ENCODE measurements around the gene SCML2.
A peak's percentile ranks its signal among the peaks of the same experiment; 100 is the strongest.
"Not testable (repeated sequence)": the region's sequence is repeated elsewhere in the genome, so short reads cannot be mapped to it uniquely, and the experiment has no call there.

SCML2 gene

DNA sequence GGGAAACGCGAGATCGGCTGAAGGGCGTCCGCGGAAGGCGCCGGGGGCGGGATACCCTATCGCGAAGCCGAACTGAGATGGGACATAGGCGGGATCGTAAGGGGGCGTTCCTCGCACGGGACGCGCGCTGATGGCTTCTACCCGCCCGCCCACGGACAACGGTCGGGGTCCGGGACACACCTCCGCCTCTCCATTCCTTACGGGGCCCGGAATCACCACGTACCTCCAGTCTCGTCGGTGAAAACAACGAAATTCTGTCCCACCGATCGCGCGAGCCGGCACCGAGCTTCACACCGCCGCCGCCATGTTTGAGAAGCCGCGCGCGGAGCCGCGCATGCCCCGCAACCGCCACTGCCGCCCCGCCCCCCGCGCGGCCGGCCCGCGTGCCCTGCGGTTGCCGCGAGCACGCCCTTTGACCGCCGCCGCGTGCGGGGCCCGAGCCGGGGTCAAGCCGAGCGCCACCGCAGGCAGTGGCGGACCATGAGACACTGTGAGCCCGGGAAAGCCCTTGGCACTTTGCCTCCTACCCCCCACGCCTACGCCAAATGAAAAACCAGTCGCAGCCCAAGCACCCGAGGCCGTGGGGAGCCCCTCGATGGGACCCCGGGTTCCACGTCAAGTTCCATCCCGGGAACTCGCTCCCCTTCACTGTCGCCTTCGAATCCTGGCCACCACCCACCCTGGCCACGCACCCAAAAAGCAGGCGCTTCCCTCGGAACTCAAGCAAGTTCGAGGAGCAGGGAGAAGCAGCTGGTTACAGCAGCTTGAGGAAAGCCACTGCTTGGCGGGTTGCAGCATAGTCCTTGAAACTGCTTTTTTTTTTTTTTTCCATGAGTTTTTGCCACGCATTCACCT, at the start of gene SCML2:
Gene SCML2 (minus strand): TSS at position 320 of the 855 bp plus-strand sequence. CDS start 20,617 bp downstream, outside the sequence.
- ATAC-seq (replicated peaks): peak; percentile 71 to 73
- peaks cover 3 to 13% of the 10 kb centered on the region in 2 donors for H3K4me1 Mint-ChIP-seq
- H3K36me3 Mint-ChIP-seq: no peaks in the 10 kb centered on the region
- peak within 1 kb of the TSS; percentile 78 to 81 for H3K4me3 Mint-ChIP-seq
- H3K27ac Mint-ChIP-seq: peak within 1 kb of the TSS; percentile 85
- peak; percentile 4 for DNase-seq
- H3K9me3 Mint-ChIP-seq: no peaks in the 10 kb centered on the region
- peaks cover 9 to 15% of the 10 kb centered on the region in 2 donors for H3K27me3 Mint-ChIP-seq

DNA sequence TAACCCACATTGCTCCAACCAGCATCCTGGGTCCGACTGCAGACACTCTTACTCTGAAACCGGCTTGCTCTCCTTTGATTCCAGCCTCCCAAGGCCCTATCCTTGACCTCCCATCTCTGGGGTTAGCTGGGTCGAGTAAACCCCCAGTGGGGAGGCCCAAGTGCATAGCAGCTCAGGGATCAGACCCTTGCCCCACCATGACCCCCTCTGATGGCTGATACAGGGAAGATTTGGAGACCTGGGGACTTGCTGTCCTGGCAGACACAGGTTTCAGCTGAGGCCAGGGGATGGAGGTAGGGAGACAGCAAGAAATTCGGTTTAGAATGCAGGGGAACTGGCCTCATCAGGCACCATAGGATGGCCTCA, 47.3 kb upstream of the SCML2 start:
- peaks cover 0 to 5% of the 10 kb centered on the region in 2 donors for H3K27me3 Mint-ChIP-seq
- H3K4me3 Mint-ChIP-seq: no peak overlapping the region
- ATAC-seq (replicated peaks): no peak
- DNase-seq: no peak
- no peaks in the 10 kb centered on the region for H3K36me3 Mint-ChIP-seq
- H3K9me3 Mint-ChIP-seq: no peaks in the 10 kb centered on the region
- no peak overlapping the region for H3K27ac Mint-ChIP-seq
- H3K4me1 Mint-ChIP-seq: no peaks in the 10 kb centered on the region

DNA sequence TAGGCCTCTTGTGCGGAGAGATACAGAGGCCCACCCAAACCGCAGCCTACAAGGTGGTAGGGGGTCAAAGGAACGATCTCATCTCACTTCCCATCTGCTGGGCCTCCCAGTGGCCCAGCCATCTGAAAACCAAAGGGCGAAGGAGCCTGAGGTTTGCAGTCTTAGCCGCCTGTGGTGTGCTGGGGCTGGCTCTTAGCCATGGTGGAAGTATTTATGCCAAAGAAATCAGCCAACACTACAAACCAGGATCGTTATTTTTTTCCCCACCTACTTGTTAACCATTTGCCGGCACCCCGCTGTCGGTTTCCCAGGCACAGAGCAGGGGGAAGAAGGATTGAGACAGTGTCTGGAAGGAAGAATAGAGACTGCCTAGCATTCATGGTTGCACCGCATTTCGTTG, 40.0 kb upstream of the SCML2 start:
- no peaks in the 10 kb centered on the region for H3K27me3 Mint-ChIP-seq
- no peaks in the 10 kb centered on the region for H3K36me3 Mint-ChIP-seq
- no peak overlapping the region for H3K27ac Mint-ChIP-seq
- DNase-seq (no peak), ATAC-seq (replicated peaks) (no peak)
- no peaks in the 10 kb centered on the region for H3K9me3 Mint-ChIP-seq
- H3K4me3 Mint-ChIP-seq: no peak overlapping the region
- H3K4me1 Mint-ChIP-seq: peaks cover 2 to 6% of the 10 kb centered on the region in 2 donors

DNA sequence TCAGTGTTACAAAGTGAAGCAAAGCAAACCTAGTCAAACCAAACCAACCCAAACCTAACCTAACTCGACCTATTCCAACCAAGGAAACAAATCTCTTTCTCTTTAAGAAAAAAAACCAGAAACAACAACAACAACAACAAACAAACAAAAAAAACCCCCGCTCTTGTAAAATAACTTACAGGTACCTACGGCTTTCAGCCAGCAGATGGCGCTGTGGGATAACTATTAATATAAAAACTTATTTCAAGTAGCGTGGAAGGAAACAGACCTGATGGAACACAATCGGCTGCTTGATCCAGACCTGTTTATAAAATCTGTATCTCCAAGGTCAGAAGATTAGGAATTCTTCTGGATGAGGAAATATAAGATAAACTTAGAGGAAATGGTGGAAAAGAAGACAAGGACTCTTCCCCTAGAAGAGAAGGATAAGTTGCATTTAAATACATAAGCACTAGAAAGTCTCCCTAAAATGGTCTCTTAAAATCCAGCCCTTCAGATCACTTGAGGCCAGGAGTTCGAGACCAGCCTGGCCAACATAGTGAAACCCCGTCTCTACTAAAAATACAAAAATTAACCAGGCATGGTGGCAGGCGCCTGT, 36.6 kb upstream of the SCML2 start:
- Mint-ChIP-seq H3K36me3 (no peaks in the 10 kb centered on the region), H3K4me1 (peaks cover 2 to 6% of the 10 kb centered on the region in 2 donors), H3K4me3 (no peak overlapping the region), H3K27me3 (no peaks in the 10 kb centered on the region), H3K9me3 (no peaks in the 10 kb centered on the region), H3K27ac (no peak overlapping the region)
- ATAC-seq (replicated peaks) (no peak), DNase-seq (peak; percentile 6)

DNA sequence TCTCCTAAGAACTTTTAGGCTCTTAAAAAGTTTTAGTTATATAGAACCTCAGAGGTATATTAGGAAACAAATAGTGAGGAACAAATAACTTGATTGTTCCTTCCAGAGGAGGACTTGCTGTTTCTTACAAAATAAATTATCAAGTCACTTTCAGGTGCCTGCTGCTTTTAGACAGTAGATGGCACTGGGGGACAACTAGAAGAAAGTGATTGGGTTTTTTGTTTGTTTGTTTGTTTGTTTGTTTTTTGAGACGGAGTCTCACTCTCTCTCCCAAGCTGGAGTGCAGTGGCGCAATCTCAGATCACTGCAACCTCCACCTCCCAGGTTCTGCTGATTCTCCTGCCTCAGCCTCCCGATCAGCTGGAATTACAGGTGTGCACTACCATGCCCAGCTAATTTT, 35.5 kb upstream of the SCML2 start:
- Mint-ChIP-seq H3K36me3 (no peaks in the 10 kb centered on the region), H3K4me1 (peaks cover 2 to 6% of the 10 kb centered on the region in 2 donors), H3K27me3 (no peaks in the 10 kb centered on the region), H3K4me3 (no peak overlapping the region), H3K27ac (no peak overlapping the region), H3K9me3 (no peaks in the 10 kb centered on the region)
- ATAC-seq (replicated peaks) (no peak), DNase-seq (no peak)

DNA sequence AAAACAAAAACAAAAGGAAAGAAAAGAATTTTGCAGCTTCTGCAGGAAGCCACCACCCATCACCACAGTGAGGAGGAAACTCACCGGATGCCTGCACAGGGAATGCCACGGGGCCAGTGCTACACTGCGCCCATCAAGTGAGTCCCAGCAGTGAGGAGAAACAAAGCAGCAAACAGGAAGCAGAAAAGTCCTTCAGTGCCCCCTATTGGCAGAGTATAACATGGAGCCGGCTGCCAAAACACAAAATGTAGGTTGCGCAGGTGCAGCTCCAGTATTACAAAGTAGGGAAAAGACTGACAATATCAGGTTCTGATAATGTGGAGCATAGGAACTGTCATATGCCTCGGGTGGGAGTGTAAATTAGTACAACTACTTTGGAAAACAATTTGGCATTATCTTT, 23.3 kb upstream of the SCML2 start:
- Mint-ChIP-seq H3K4me1 (peaks cover 0 to 7% of the 10 kb centered on the region in 2 donors), H3K27me3 (peaks cover 0 to 16% of the 10 kb centered on the region in 2 donors), H3K27ac (no peak overlapping the region), H3K4me3 (peak overlapping the region in 1 of 2 donors; percentile 28), H3K9me3 (no peaks in the 10 kb centered on the region), H3K36me3 (no peaks in the 10 kb centered on the region)
- ATAC-seq (replicated peaks) (peak; percentile 51 to 67), DNase-seq (no peak)

DNA sequence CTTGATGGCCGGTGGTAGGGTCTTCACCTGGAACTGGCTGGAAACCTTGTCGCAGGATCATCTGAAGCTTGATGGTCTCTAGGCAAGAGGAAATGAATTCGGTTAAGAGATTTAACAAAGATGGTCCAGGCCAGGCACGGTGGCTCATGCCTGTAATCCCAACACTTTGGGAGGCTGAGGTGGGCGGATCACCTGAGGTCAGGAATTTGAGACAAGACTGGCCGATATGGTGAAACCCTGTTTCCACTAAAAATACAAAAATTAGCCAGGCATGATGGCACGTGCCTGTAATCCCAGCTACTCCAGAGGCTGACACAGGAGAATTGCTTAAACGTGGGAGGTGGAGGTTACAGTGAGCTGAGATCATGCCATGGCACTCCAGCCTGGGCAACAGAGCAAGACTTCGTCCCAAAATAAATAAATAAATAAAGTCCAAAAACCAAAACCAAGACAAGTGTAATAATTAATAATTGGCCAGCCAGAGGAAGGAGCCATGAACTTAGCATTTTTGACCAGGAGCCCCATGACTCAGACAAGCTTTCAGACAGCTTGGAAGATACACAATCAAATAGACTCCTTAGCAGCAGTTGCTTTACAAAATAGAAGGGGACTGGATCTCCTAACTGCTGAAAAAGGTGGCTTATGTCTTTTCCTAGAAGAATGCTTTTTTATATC, 20.8 kb upstream of the SCML2 start:
- DNase-seq; ATAC-seq (replicated peaks); H3K4me3 Mint-ChIP-seq; H3K36me3 Mint-ChIP-seq; H3K9me3 Mint-ChIP-seq; H3K4me1 Mint-ChIP-seq: not testable (repeated sequence)
- H3K27me3 Mint-ChIP-seq: peaks cover 0 to 12% of the 10 kb centered on the region in 2 donors
- H3K27ac Mint-ChIP-seq: peak overlapping the region; percentile 28

DNA sequence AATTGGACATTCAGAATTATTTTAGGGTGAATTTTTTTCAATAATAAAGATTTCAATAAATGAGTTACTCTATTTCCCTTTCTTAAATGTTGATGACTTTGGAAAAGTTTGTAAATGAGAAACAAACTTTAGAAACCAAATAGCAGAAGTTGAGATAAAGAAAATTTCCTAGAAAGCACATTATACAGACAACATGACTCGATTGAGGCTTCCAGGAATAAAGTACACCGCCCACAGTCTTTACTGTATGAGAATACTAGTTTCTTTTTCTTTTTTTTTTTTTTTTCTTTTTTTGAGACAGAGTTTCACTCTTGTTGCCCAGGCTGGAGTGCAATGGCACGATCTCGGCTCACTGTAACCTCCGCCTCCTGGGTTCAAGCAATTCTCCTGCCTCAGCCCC, 14.6 kb upstream of the SCML2 start:
- not testable (repeated sequence) for DNase-seq, H3K9me3 Mint-ChIP-seq, H3K36me3 Mint-ChIP-seq, H3K27ac Mint-ChIP-seq, H3K4me3 Mint-ChIP-seq, H3K4me1 Mint-ChIP-seq
- peak in 1 of 2 donors; percentile 39 for ATAC-seq (replicated peaks)
- H3K27me3 Mint-ChIP-seq: peaks cover 0 to 14% of the 10 kb centered on the region in 2 donors

DNA sequence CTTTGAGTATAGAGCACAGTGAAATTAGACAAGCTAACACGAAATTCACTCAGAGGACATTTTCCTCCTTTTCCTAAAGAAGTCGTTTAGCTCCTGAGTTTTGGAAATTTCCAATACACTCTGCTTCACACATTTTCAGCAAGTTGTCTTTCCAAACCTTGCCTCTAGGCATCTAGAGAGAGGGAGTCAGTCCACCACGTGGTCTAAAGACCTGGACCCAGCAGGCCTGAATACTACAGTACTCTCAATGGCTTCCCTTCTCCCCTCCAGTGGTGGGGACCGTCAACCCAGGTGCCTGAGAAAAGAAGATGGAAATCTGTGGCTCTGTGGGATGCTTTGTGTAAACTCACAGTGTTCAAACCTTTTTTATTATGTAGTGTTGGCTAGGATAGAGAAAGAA, 13.9 kb upstream of the SCML2 start:
- no peak for ATAC-seq (replicated peaks)
- no peaks in the 10 kb centered on the region for H3K36me3 Mint-ChIP-seq
- no peak overlapping the region for H3K27ac Mint-ChIP-seq
- no peaks in the 10 kb centered on the region for H3K9me3 Mint-ChIP-seq
- DNase-seq: no peak
- no peaks in the 10 kb centered on the region for H3K4me1 Mint-ChIP-seq
- no peak overlapping the region for H3K4me3 Mint-ChIP-seq
- peaks cover 0 to 14% of the 10 kb centered on the region in 2 donors for H3K27me3 Mint-ChIP-seq

DNA sequence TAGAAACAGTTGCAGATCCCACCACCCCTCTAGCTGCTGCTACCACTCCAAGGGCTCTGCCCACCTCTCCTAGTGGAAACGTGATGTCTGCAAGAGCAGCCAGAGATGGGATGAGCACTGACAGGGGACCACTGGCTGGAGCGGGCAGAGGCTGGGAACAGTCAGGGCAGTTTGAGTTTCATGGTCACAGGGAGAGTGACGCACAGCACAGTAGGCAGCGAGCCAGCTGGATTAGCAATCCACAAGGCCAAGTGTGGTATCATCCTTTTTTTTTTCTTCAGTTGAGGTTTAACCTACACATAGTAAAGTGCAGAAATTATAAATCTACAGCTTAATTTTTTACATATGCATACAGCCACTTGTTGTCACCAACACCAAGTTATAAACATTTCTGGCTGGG, 6.4 kb upstream of the SCML2 start:
- no peak overlapping the region for H3K27ac Mint-ChIP-seq
- H3K4me3 Mint-ChIP-seq: no peak overlapping the region
- DNase-seq (no peak), ATAC-seq (replicated peaks) (no peak)
- no peaks in the 10 kb centered on the region for H3K4me1 Mint-ChIP-seq
- H3K27me3 Mint-ChIP-seq: peaks cover 0 to 4% of the 10 kb centered on the region in 2 donors
- no peaks in the 10 kb centered on the region for H3K36me3 Mint-ChIP-seq
- no peaks in the 10 kb centered on the region for H3K9me3 Mint-ChIP-seq

DNA sequence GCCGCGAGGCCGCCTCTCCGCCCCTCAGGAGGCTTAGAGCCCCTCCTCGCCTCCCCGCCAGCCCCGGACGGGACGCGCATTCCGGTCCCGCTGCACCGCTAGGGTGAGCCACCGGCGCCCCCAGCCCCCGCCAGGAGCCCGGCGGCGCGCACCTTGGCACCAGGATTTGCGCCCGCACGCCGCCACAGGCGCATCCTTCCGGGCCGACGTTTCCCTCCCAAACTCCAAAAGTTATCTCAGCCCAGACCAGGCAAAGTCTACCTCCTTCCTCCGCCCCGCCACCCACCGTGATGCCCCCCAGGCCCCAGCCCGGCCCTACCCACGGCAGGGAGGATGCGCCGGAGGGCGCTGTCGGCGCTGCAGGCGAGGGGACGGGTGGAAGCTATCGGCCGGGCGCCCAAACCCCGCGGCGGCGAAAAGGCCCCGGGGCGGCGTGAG, 538 bp downstream of the SCML2 start:
- H3K27me3 Mint-ChIP-seq: peaks cover 9 to 15% of the 10 kb centered on the region in 2 donors
- DNase-seq (no peak), ATAC-seq (replicated peaks) (peak; percentile 58 to 60)
- peaks cover 3 to 13% of the 10 kb centered on the region in 2 donors for H3K4me1 Mint-ChIP-seq
- H3K9me3 Mint-ChIP-seq: no peaks in the 10 kb centered on the region
- peak overlapping the region; percentile 78 to 81 for H3K4me3 Mint-ChIP-seq
- H3K27ac Mint-ChIP-seq: no peak overlapping the region
- no peaks in the 10 kb centered on the region for H3K36me3 Mint-ChIP-seq

DNA sequence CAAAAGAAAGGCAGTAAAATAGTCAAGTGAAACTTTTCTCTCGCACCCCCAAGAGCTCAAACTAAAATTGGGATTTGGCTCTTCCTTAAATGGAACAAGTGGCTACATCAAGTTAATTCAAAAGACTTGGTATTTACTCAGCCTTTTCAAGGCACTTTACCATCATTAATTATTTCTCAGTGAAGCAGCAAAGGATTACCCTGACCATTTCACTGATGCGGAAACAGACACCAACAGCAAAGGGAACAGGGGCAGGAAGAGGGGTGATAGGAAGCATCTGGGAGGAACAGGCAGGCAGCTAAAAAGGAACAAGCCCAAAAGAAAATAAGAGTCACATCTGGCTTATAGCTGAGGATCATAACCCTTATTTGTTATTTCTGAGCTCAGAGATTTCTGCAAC, 2.7 kb downstream of the SCML2 start:
- Mint-ChIP-seq H3K27me3 (peaks cover 9 to 15% of the 10 kb centered on the region in 2 donors), H3K4me3 (no peak overlapping the region), H3K9me3 (no peaks in the 10 kb centered on the region), H3K27ac (no peak overlapping the region), H3K4me1 (peaks cover 3 to 13% of the 10 kb centered on the region in 2 donors), H3K36me3 (no peaks in the 10 kb centered on the region)
- DNase-seq (no peak), ATAC-seq (replicated peaks) (no peak)

DNA sequence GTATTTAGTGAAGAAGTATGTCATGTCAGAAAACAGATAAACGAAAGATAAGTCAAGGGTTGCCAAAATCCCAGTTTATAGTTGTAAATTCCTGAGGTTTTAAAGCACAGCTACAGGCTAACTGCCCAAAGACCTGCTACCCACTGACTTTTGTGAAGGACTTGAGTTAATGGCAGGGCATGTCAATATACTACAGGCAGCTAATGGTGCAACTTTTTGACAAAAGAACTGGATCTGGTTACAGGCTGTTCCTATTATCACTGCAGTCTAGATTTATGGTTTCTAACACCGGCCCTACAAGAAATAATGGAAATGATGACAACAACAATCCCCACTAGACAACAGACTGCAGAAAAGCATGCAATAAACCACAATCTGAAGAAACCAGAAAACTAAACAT, 6.4 kb downstream of the SCML2 start:
- H3K4me1 Mint-ChIP-seq: peaks cover 2 to 6% of the 10 kb centered on the region in 2 donors
- H3K27ac Mint-ChIP-seq: no peak overlapping the region

DNA sequence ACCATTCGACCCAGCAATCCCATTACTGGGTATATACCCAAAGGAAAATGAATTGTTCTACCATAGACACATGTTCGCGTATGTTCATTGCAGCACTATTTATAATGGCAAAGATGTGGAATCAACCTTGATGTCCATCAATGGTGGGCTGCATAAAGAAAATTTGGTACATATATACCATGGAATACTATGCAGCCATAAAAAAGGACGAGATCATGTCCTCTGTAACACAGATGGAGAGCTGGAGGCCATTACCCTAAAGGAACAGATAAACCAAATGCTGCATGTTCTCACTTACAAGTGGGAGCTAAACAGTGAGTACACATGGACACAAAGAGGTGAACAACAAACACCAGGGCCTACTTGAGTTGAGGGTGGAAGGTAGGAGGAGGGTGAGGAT, 45.1 kb downstream of the SCML2 start:
- no peaks in the 10 kb centered on the region for H3K4me1 Mint-ChIP-seq

More for the DNA sequence above, 6.4 kb downstream of the SCML2 start:
- no peaks in the 10 kb centered on the region for H3K9me3 Mint-ChIP-seq
- no peak for ATAC-seq (replicated peaks)
- no peak overlapping the region for H3K4me3 Mint-ChIP-seq
- H3K36me3 Mint-ChIP-seq: no peaks in the 10 kb centered on the region
- peaks cover 8 to 9% of the 10 kb centered on the region in 2 donors for H3K27me3 Mint-ChIP-seq
- DNase-seq: no peak

More for the DNA sequence above, 45.1 kb downstream of the SCML2 start:
- DNase-seq (no peak), ATAC-seq (replicated peaks) (no peak)
- Mint-ChIP-seq H3K9me3 (peaks cover 0 to 22% of the 10 kb centered on the region in 2 donors), H3K27me3 (no peaks in the 10 kb centered on the region), H3K27ac (no peak overlapping the region), H3K4me3 (no peak overlapping the region), H3K36me3 (peaks cover 5 to 21% of the 10 kb centered on the region in 2 donors)
